Right atrium auricular region (tissue), 2 donors: Measurements from ENCODE around the gene WFDC2. TPM values are rescaled to one million over a fixed set of nuclear protein-coding genes. Genes with fewer than 3 reads are reported as not detected.
A peak's percentile ranks its signal among the peaks of the same experiment; 100 is the strongest.

Experiments
- DNase-seq: peaks from one replicate; pipeline ENCODE4 v3.0.0-alpha.2; 2019; ENCODE audit warnings: low spot score
- H3K27ac ChIP-seq, 2 donors: fragments of 200-600 bp; sonication (generic); 1 replicate in 1 of 2; 2 replicates in 1 of 2; pipeline ENCODE4 v1.5.1; 2016 to 2019
- H3K27me3 ChIP-seq, 2 donors: fragments of 200-600 bp; sonication (generic); one replicate each; pipeline versions ENCODE4 v1.5.1 to v1.6.0; 2017 to 2019
- H3K36me3 ChIP-seq: fragments of 200-600 bp; sonication (generic); one replicate; pipeline ENCODE4 v1.5.1; 2016
- H3K4me1 ChIP-seq, 2 donors: fragments of 200-600 bp; sonication (generic); one replicate each; pipeline versions ENCODE4 v1.5.1 to v1.6.0; 2017 to 2019
- H3K4me3 ChIP-seq, 2 donors: fragments of 200-600 bp; sonication (generic); 1 replicate in 1 of 2; 2 replicates in 1 of 2; pipeline ENCODE4 v1.5.1; 2017 to 2019; ENCODE audit warnings: mild to moderate bottlenecking in 1 of 2, moderate library complexity in 1 of 2
- H3K9me3 ChIP-seq, 2 donors: fragments of 200-600 bp; sonication (generic); one replicate each; pipeline ENCODE4 v1.5.1; 2019
- total RNA-seq, 2 donors: library from RNA; depleted of rRNA; stranded (reverse); fragments of >200 nt; gene quantifications; one replicate each; pipeline ENCODE4 v1.1.0, GENCODE V29; 2016
- TF ChIP-seq, protein P1 (sequence below), 2 donors: fragments of 200-600 bp; sonication (generic); IDR thresholded peaks; one replicate each; pipeline ENCODE4 v1.5.1; 2019; ENCODE audit warnings: antibody characterized with exemption in 2 of 2

WFDC2 gene
- total RNA-seq, 2 donors from 2014 or later, result 12.4 TPM; not detected in 1

DNA sequence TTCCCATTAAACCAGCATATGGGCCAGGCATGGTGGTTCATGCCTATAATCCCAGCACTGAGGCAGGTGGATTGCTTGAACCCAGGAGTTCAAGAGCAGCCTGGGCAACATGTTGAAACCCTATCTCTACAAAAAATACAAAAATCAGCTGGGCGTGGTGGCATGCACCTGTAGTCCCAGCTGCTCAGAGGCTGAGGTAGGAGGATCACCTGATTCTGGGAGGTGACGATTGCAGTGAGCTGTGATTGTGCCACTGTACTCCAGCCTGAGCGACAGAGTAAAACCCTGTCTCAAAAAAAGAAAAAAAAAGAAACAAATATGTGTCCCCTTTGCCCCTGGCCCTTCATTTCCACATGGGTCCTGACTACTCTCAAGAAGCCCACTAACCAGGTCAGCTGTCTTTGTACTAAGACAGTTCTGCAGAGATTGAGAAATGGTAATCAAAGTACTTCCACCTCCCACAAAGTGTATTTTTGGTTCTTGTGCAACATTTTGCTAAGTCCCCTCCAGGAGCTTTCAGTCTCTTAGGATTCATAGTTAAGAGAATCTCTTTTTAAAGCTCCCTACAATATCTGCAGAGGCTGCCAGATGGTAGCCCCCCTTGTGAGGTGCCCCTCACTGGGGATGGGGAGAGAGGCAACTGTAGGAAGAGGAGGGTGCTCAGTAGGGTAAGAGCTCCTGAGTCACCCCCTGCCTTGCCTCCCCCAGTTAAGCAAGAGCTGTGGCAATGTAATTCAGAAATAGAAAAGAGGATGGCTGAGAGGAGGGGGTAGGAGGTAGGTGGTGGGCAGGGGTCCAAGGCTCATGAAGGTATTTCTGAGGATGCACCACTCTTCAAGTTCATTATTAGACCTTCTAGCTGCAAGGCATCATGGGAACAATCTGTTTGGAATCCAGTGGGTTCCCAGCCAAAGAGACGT lies 16.5 kb upstream of the WFDC2 start:
- no peak overlapping the region for H3K4me3 ChIP-seq
- no peaks in the 10 kb centered on the region for H3K36me3 ChIP-seq
- H3K4me1 ChIP-seq, result no peaks in the 10 kb centered on the region
- H3K27me3 ChIP-seq, result no peaks in the 10 kb centered on the region
- TF ChIP-seq, protein P1, sequence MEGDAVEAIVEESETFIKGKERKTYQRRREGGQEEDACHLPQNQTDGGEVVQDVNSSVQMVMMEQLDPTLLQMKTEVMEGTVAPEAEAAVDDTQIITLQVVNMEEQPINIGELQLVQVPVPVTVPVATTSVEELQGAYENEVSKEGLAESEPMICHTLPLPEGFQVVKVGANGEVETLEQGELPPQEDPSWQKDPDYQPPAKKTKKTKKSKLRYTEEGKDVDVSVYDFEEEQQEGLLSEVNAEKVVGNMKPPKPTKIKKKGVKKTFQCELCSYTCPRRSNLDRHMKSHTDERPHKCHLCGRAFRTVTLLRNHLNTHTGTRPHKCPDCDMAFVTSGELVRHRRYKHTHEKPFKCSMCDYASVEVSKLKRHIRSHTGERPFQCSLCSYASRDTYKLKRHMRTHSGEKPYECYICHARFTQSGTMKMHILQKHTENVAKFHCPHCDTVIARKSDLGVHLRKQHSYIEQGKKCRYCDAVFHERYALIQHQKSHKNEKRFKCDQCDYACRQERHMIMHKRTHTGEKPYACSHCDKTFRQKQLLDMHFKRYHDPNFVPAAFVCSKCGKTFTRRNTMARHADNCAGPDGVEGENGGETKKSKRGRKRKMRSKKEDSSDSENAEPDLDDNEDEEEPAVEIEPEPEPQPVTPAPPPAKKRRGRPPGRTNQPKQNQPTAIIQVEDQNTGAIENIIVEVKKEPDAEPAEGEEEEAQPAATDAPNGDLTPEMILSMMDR (IDR thresholded peaks at IDR 0.05), result no peak
- DNase-seq, result no peak
- H3K27ac ChIP-seq, result no peak overlapping the region
- no peaks in the 10 kb centered on the region for H3K9me3 ChIP-seq

DNA sequence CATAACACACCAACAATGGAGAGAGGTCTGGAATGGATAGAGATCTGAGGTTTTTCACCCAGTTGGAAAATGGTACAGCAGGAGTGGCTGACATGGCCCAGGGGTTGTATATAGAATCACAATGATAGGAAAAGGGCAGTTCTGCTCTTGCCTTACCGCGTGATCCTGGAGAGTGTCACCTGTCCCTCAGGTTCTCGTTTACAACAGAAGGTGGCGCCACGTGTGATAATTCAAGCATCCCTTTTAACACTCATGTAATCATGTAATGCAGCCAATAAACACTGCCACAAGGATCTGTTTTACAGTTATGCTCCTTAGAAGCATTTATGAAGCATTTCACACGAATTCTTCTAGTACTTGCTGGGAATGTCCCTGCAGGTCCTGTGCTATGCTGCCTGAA lies 12.9 kb upstream of the WFDC2 start:
- H3K4me1 ChIP-seq, result no peaks in the 10 kb centered on the region
- TF ChIP-seq, protein P1 (IDR thresholded peaks at IDR 0.05), result peak in 1 of 2 donors; percentile 39
- no peaks in the 10 kb centered on the region for H3K36me3 ChIP-seq
- no peaks in the 10 kb centered on the region for H3K9me3 ChIP-seq
- DNase-seq, result no peak
- no peak overlapping the region for H3K27ac ChIP-seq
- no peak overlapping the region for H3K4me3 ChIP-seq
- H3K27me3 ChIP-seq, result no peaks in the 10 kb centered on the region

DNA sequence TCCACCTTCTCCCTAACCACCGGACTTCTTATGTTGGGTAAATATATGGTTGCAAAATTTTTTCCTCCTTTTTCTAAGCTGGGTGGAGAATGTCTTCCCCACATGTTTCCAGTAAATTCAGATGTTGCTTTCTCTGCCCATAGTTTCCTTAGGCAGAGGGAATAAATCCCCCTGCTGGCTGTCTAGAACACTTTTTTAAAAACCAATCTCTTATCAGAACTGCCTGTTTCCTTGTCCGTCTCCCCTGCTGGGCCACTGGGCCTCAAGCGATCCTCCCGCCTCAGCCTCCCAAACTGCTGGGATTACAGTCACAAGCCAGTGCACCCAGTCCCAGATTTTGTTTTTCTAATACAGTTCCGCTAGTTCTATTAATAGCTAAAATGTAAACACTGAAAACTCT lies 9.9 kb upstream of the WFDC2 start:
- DNase-seq, result no peak
- Histone ChIP-seq H3K4me1 (no peaks in the 10 kb centered on the region), H3K27me3 (no peaks in the 10 kb centered on the region), H3K36me3 (no peaks in the 10 kb centered on the region), H3K4me3 (no peak overlapping the region), H3K9me3 (no peaks in the 10 kb centered on the region), H3K27ac (no peak overlapping the region)
- TF ChIP-seq, protein P1 (IDR thresholded peaks at IDR 0.05), result no peak

DNA sequence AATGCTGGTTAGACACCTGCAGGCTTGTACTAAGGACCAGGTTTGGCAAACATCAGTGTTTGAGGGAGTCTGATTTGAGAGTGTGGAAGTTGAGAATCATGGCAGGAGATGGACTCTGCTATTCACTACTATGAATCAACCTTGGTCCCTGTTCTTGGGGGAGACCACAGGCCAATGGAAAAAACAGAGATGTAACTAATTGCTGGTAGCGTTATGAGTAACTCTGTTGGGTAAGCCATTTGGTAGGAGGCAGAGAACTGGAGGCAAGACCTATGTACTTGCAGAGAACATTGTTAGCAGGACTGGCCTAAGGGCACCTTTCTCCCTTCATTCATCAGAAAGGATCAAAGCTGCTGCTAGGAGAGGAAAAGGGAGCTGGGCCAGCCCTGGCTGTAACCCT lies 8.3 kb upstream of the WFDC2 start:
- no peak for DNase-seq
- no peak overlapping the region for H3K27ac ChIP-seq
- TF ChIP-seq, protein P1 (IDR thresholded peaks at IDR 0.05), result no peak
- no peaks in the 10 kb centered on the region for H3K36me3 ChIP-seq
- H3K9me3 ChIP-seq, result no peaks in the 10 kb centered on the region
- no peak overlapping the region for H3K4me3 ChIP-seq
- H3K4me1 ChIP-seq, result no peaks in the 10 kb centered on the region
- H3K27me3 ChIP-seq, result no peaks in the 10 kb centered on the region

DNA sequence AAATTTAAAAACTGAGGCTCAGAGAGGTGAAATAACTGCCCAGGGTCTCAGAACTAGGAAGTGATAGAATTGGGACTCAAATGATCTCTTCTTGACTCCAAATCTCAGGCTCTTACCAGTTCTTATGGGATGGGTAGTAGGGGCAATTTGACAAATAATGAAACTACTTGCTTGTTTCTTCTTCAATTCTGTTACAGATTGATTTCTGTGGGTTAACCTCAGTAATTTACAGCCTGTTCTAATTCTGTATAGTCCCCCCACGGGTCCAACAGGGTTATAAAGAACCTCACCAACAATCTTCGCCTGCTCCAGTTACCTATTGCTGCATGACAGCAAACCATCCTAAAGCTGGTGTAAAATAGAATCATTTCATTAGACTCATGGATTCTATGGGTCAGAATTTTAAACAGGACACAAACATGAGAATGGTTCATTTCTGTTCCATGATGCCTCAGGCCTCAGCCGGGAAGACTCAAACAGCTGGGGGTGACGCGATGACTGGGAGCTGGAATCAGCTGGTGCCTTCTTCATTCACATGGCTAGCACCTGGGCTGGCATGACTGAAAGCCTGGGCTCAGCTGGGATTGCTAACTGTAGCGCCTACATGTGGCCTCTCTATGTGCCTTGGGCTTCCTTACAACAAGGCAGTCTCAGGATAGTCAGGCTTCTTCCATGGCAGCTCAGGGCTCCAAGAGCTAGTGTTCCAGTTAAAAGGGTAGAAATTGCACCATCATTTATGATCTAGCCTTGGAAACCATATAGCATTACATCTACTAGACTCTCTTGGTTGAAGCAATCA lies 6.6 kb upstream of the WFDC2 start:
- no peaks in the 10 kb centered on the region for H3K36me3 ChIP-seq
- H3K9me3 ChIP-seq, result no peaks in the 10 kb centered on the region
- TF ChIP-seq, protein P1 (IDR thresholded peaks at IDR 0.05), result no peak
- H3K4me1 ChIP-seq, result no peaks in the 10 kb centered on the region
- no peak overlapping the region for H3K27ac ChIP-seq
- DNase-seq, result no peak
- no peak overlapping the region for H3K4me3 ChIP-seq
- no peaks in the 10 kb centered on the region for H3K27me3 ChIP-seq
